WTC11 (cell line): ENCODE data around the gene PLCH2. TPM values are rescaled to one million over a fixed set of nuclear protein-coding genes. Genes with fewer than 3 reads are reported as not detected.

Experiments used
- ATAC-seq: fragments of 200-7000 bp; cut with Tn5 transposase; 2 replicates; pipeline ENCODE4 v1.10.0; 2021; ENCODE audit warnings: mild to moderate bottlenecking, moderate library complexity
- CTCF ChIA-PET: fragments of 300-600 bp; sonication (Branson Sonifier 250); formaldehyde crosslinking; loops from one replicate; lab custom pipeline; 2021; ENCODE audit warnings: antibody characterized with exemption; lab: Charles Lee
- POLR2A ChIA-PET: fragments of 350-600 bp; sonication (Branson Sonifier 250); formaldehyde crosslinking; loops from one replicate; lab custom pipeline; 2021; ENCODE audit warnings: antibody characterized with exemption; lab: Charles Lee
- DNase-seq: peaks from one replicate; pipeline ENCODE4 v3.0.0; 2021; ENCODE audit warnings: low spot score
- H3K27ac Mint-ChIP-seq: 2 replicates; pipeline ENCODE4 v1.8.0; 2021; ENCODE audit warnings: mixed read lengths
- H3K27me3 Mint-ChIP-seq: 2 replicates; pipeline ENCODE4 v1.8.0; 2021; ENCODE audit warnings: low read depth, mild to moderate bottlenecking, moderate library complexity, mixed read lengths
- H3K36me3 Mint-ChIP-seq: 2 replicates; pipeline ENCODE4 v1.8.0; 2021; ENCODE audit warnings: mixed read lengths
- H3K4me1 Mint-ChIP-seq: 2 replicates; pipeline ENCODE4 v1.8.0; 2022; ENCODE audit warnings: mixed read lengths
- H3K4me3 Mint-ChIP-seq: 2 replicates; pipeline ENCODE4 v1.8.0; 2021; ENCODE audit warnings: mild to moderate bottlenecking, moderate library complexity, mixed read lengths
- H3K9me3 Mint-ChIP-seq: 2 replicates; pipeline ENCODE4 v1.8.0; 2021; ENCODE audit warnings: mixed read lengths
- E2F4 ChIP-seq: sonication (generic); formaldehyde crosslinking; IDR thresholded peaks from 2 replicates; pipeline ENCODE4 v1.8.1; 2022; ENCODE audit warnings: low read depth, mild to moderate bottlenecking, moderate library complexity, missing genetic modification reagents, borderline replicate concordance
- ESRRA ChIP-seq: sonication (generic); formaldehyde crosslinking; IDR thresholded peaks from 2 replicates; pipeline ENCODE4 v1.8.1; 2022; ENCODE audit warnings: mild to moderate bottlenecking, missing genetic modification reagents, borderline replicate concordance
- FOXJ3 ChIP-seq: sonication (generic); formaldehyde crosslinking; IDR thresholded peaks from 2 replicates; pipeline ENCODE4 v1.9.0; 2021; ENCODE audit warnings: missing genetic modification reagents, mild to moderate bottlenecking, borderline replicate concordance
- NR3C1 ChIP-seq: sonication (generic); formaldehyde crosslinking; conservative IDR thresholded peaks from 2 replicates; pipeline ENCODE4 v1.8.1; 2023; ENCODE audit warnings: low read depth, mild to moderate bottlenecking, missing genetic modification reagents
- STAT6 ChIP-seq: sonication (generic); formaldehyde crosslinking; conservative IDR thresholded peaks from 2 replicates; pipeline ENCODE4 v1.8.1; 2023; ENCODE audit warnings: mild to moderate bottlenecking, low read depth, missing genetic modification reagents, moderate library complexity
- TEAD1 ChIP-seq: sonication (generic); formaldehyde crosslinking; IDR thresholded peaks from 2 replicates; pipeline ENCODE4 v1.8.0; 2022; ENCODE audit warnings: mild to moderate bottlenecking, missing genetic modification reagents
- TP53 ChIP-seq: sonication (generic); formaldehyde crosslinking; IDR thresholded peaks from 2 replicates; pipeline ENCODE4 v1.8.1; 2023; ENCODE audit warnings: mild to moderate bottlenecking, missing genetic modification reagents
- ZNF416 ChIP-seq: fragments of 250-450 bp; sonication (Bioruptor Pico); IDR thresholded peaks from 2 replicates; pipeline ENCODE4 v1.9.0; 2021; ENCODE audit warnings: mild to moderate bottlenecking, inconsistent platforms
- ZSCAN18 ChIP-seq: fragments of 250-450 bp; sonication (Bioruptor Pico); IDR thresholded peaks from 2 replicates; pipeline ENCODE4 v2.1.2; 2022; ENCODE audit warnings: mild to moderate bottlenecking, moderate library complexity
- total RNA-seq: library from RNA; stranded (reverse); gene quantifications from 3 replicates; pipeline ENCODE4 v1.2.3, GENCODE V29; 2021
- TF ChIP-seq, protein P1 (sequence below): fragments of 200-600 bp; IDR thresholded peaks from 2 replicates; pipeline ENCODE4 v1.8.0; 2022; ENCODE audit warnings: antibody characterized with exemption

Gene PLCH2
- total RNA-seq, 1 experiment from 2014 or later = 0.17 TPM

DNA sequence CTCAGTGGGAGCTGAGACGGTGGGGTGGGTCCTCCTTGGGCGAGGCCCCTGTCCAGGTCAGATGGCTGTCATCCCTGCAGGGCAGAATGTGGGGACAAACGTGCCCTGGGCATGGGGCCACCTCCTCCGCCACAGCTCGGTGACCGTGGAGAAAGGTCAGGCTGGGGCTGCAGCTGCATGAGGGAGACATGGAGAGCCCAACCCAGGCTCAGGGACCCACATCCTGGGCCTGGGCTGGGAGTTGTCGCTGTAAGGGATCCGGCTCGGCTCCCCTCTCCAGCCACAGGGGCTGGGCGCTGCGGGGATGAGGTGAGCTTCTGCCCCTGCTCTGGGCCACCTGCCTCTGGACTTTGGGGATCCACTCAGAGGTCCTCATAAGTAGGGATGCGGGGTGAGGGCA, 518 bp upstream of the PLCH2 start (continued):
- TF ChIP-seq, protein P1, sequence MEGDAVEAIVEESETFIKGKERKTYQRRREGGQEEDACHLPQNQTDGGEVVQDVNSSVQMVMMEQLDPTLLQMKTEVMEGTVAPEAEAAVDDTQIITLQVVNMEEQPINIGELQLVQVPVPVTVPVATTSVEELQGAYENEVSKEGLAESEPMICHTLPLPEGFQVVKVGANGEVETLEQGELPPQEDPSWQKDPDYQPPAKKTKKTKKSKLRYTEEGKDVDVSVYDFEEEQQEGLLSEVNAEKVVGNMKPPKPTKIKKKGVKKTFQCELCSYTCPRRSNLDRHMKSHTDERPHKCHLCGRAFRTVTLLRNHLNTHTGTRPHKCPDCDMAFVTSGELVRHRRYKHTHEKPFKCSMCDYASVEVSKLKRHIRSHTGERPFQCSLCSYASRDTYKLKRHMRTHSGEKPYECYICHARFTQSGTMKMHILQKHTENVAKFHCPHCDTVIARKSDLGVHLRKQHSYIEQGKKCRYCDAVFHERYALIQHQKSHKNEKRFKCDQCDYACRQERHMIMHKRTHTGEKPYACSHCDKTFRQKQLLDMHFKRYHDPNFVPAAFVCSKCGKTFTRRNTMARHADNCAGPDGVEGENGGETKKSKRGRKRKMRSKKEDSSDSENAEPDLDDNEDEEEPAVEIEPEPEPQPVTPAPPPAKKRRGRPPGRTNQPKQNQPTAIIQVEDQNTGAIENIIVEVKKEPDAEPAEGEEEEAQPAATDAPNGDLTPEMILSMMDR = no peak
- TF ChIP-seq ZSCAN18 (CRISPR knock-in tag) = no peak
- TF ChIP-seq, all 79 proteins: peak for 0

DNA sequence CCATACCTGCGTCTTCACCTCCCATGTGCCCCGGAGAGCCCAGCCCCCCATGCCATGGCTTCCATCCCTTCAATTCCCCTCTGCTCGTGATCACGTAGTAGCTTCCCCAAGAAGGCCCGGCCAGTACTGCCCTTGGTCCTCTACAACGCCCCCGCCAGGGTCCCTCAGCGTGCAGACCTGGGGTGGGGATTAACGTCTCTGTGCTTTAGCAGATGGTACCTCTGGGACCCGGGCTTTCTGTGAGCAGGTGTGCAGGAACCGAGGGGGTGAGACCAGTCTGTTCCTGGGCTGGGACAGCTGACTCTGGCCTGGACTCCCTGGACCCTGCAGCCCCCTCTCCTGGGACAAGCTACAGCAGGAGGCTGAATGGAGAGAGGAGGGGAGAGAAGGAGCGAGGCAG, 1.2 kb downstream of the PLCH2 start:
- Mint-ChIP-seq H3K27me3 (no peaks in the 10 kb centered on the region), H3K4me3 (no peak overlapping the region), H3K36me3 (no peaks in the 10 kb centered on the region), H3K27ac (no peak overlapping the region), H3K4me1 (no peaks in the 10 kb centered on the region), H3K9me3 (no peaks in the 10 kb centered on the region)
- POLR2A ChIA-PET = no interaction called here
- CTCF ChIA-PET = interaction anchor here (0.7 to 1.7 kb wide), 5 partner anchors 9 to 1014 kb away, joined by 3 to 5 read pairs (median 4); no protein-coding TSS in a partner anchor
- TF ChIP-seq ZSCAN18 (CRISPR knock-in tag) (no peak), TEAD1 (CRISPR knock-in tag) (no peak), STAT6 (CRISPR knock-in tag) (no peak), FOXJ3 (no peak), E2F4 (no peak), ESRRA (CRISPR knock-in tag) (no peak), ZNF416 (CRISPR knock-in tag) (no peak), TP53 (CRISPR knock-in tag) (no peak)
- DNase-seq = no peak
- no peak for ATAC-seq

DNA sequence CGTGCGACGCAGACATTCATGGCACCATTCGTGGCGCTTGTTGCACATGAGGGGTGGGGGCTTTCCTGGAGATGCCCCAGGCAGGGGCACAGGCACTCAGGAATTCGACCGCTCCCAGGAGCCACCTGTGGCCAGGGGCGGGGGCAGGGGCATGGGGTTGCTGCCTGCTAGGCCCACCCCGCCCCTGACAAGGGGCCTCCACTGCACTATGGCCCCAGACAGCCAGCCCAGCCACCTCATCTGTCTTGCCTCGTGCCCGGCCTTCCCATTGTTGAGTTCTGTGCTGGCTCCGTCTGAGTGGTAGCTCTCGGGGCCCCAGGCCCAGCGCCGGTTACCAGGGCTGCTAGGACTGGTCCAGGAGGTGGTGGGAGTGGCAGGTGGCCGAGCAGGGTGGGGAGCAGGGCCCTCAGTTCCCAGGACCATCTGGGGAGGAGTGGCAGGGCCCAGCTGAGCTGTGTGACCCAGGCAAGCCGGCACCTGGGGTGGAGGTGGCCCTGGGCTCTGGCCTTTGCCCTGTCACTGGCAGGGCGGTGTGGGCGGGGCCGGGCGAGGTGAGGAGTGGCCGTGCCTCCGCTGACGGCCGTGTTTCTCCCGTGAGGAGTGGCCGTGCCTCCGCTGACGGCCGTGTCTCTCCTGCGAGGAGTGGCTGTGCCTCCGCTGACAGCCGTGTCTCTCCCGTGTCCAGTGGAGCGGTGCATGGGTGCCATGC, 1.9 kb downstream of the PLCH2 start:
- Mint-ChIP-seq H3K4me1 (no peaks in the 10 kb centered on the region), H3K36me3 (no peaks in the 10 kb centered on the region), H3K27ac (no peak overlapping the region), H3K9me3 (no peaks in the 10 kb centered on the region), H3K27me3 (no peaks in the 10 kb centered on the region), H3K4me3 (no peak overlapping the region)
- DNase-seq (no peak), ATAC-seq (no peak)
- CTCF ChIA-PET = interaction anchor here (0.7 to 1.7 kb wide), 3 partner anchors 10 to 83 kb away, joined by 3 to 5 read pairs (median 5); no protein-coding TSS in a partner anchor
- TF ChIP-seq NR3C1 (CRISPR knock-in tag) = no peak
- 0 out of 2 replicates have a peak, but pooled peaks have one; percentile 25 for TF ChIP-seq E2F4
- POLR2A ChIA-PET = no interaction called here
